ENCODE results near the gene CDC20. TPM values are rescaled to one million over a fixed set of nuclear protein-coding genes. Genes with fewer than 3 reads are reported as not detected.

The CDC20 gene
- polyA plus RNA-seq, 3 donors, result 0.08 to 0.10 TPM; not detected in 1

- DNase-seq, result peak; percentile 94 to 98 (median 96)
- peaks cover 0 to 1% (median 0%) of the 10 kb centered on the region in 7 donors for H3K9me3 Mint-ChIP-seq
- peaks cover 38 to 39% of the 10 kb centered on the region in 2 donors for H3K36me3 Mint-ChIP-seq
- Histone ChIP-seq H3K27me3 (ENCODE audit: control insufficient read depth in 2 of 2, insufficient read depth in 2 of 2, low read length in 2 of 2) (no peaks in the 10 kb centered on the region), H3K4me1 (ENCODE audit: control insufficient read depth in 1 of 2, insufficient read depth in 2 of 2, low read length in 2 of 2) (peaks cover 18 to 30% of the 10 kb centered on the region in 2 donors), H3K9ac (ENCODE audit: insufficient read depth, low read length, poor library complexity, severe bottlenecking) (peak within 1 kb of the TSS; percentile 79), H2AFZ (ENCODE audit: insufficient read depth, low read depth, low read length, poor library complexity, severe bottlenecking) (peak within 1 kb of the TSS; percentile 88), H3K27ac (ENCODE audit: low read depth in 1 of 2, low read length in 2 of 2) (peak within 1 kb of the TSS; percentile 24 to 88), H3K36me3 (replicated peaks in 1 of 2; ENCODE audit: control insufficient read depth in 1 of 2, insufficient read depth in 2 of 2, low read length in 2 of 2) (peaks cover 34 to 53% of the 10 kb centered on the region in 2 donors), H3K9me3 (replicated peaks in 1 of 2; ENCODE audit: control insufficient read depth in 1 of 2, insufficient read depth in 1 of 2, low read length in 2 of 2) (no peaks in the 10 kb centered on the region), H3K79me2 (ENCODE audit: insufficient read depth, low read length) (peaks cover 71% of the 10 kb centered on the region), H3K4me3 (replicated peaks in 1 of 3; ENCODE audit: low read depth in 2 of 3, low read length in 3 of 3) (peak within 1 kb of the TSS; percentile 54 to 94 (median 78)), H3K4me2 (replicated peaks; ENCODE audit: extremely low read depth, low read length, poor library complexity, severe bottlenecking) (peak within 1 kb of the TSS; percentile 87), H4K20me1 (ENCODE audit: insufficient read depth, low read length) (peaks cover 31% of the 10 kb centered on the region)
- WGBS (ENCODE audit: insufficient coverage), result under 1% methylated on average over 59 of the region's 65 CpGs
- H3K27me3 Mint-ChIP-seq (ENCODE audit: low read depth in 3 of 3), result no peaks in the 10 kb centered on the region
- peak within 1 kb of the TSS; percentile 100 for H3K4me3 Mint-ChIP-seq
- intact Hi-C loops (cut with micrococcal nuclease), result loop anchor here (2.0 to 10.0 kb wide), 5 partner anchors 21 to 255 kb away; partner anchors contain the start of genes CDC20 (in 1 of the 2) and ELOVL1 (in 1 of the 2)
- no peak for TF ChIP-seq CTCF (IDR thresholded peaks at IDR 0.05)
- H3K27ac Mint-ChIP-seq, result peak within 1 kb of the TSS; percentile 97 to 100 (median 98)
- H3K4me1 Mint-ChIP-seq, result peaks cover 26% of the 10 kb centered on the region
Measured at GRCh38 chr1:43389326-43390313, 30.8 kb downstream of the CDC20 start, which contains the start of the genes MED8 and SZT2. Gene MED8 (minus strand): TSS chr1:43389800. CDS start chr1:43389764, 36 bp downstream. Gene SZT2 (plus strand): TSS chr1:43389899. CDS start chr1:43389969, 70 bp downstream.

DNA sequence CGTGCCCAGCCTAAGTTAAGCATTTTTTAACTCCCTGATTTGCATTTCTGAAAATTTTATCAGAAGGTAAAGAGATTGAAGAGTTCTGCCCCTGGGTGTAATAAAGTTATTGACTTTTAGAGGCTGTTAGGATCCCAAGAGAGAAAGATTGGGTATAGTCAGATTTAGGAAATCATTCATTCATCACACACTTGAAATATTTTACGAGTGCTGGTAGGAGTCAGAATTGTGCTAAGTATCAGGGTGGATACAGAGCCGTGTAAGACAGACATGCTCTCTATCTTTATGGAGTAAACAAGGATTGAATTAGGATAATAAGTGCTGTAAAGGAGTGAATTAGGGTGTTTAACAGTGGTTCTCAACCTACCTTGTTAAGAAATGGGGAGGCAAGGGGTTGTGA lies 33.9 kb downstream of the CDC20 start:
- Histone ChIP-seq H3K4me1 (ENCODE audit: control insufficient read depth in 1 of 2, insufficient read depth in 2 of 2, low read length in 2 of 2) (peaks cover 18 to 30% of the 10 kb centered on the region in 2 donors), H3K9me3 (replicated peaks in 1 of 2; ENCODE audit: control insufficient read depth in 1 of 2, insufficient read depth in 1 of 2, low read length in 2 of 2) (no peaks in the 10 kb centered on the region), H3K36me3 (replicated peaks in 1 of 2; ENCODE audit: control insufficient read depth in 1 of 2, insufficient read depth in 2 of 2, low read length in 2 of 2) (peaks cover 16 to 48% of the 10 kb centered on the region in 2 donors), H3K27ac (ENCODE audit: low read depth in 1 of 2, low read length in 2 of 2) (no peak overlapping the region), H3K79me2 (ENCODE audit: insufficient read depth, low read length) (peaks cover 77% of the 10 kb centered on the region), H3K4me2 (replicated peaks; ENCODE audit: extremely low read depth, low read length, poor library complexity, severe bottlenecking) (no peak overlapping the region), H2AFZ (ENCODE audit: insufficient read depth, low read depth, low read length, poor library complexity, severe bottlenecking) (no peak overlapping the region), H3K27me3 (ENCODE audit: control insufficient read depth in 2 of 2, insufficient read depth in 2 of 2, low read length in 2 of 2) (no peaks in the 10 kb centered on the region), H3K4me3 (replicated peaks in 1 of 3; ENCODE audit: low read depth in 2 of 3, low read length in 3 of 3) (no peak overlapping the region), H3K9ac (ENCODE audit: insufficient read depth, low read length, poor library complexity, severe bottlenecking) (no peak overlapping the region), H4K20me1 (ENCODE audit: insufficient read depth, low read length) (peaks cover 38% of the 10 kb centered on the region)
- H3K4me3 Mint-ChIP-seq, result no peak overlapping the region
- DNase-seq, result no peak
- peak overlapping the region in 1 of 7 donors; percentile 17 for H3K27ac Mint-ChIP-seq
- H3K36me3 Mint-ChIP-seq, result peaks cover 26 to 33% of the 10 kb centered on the region in 2 donors
- intact Hi-C loops (cut with micrococcal nuclease), result loop anchor here in 1 of 2 donors (5.0 kb wide), 1 partner anchor 35 kb away; the partner anchor contains the start of gene CDC20
- H3K27me3 Mint-ChIP-seq (ENCODE audit: low read depth in 3 of 3), result no peaks in the 10 kb centered on the region
- no CpG with 5 or more reads among the region's 3 CpGs for WGBS (ENCODE audit: insufficient coverage)
- peaks cover 0 to 2% (median 0%) of the 10 kb centered on the region in 7 donors for H3K9me3 Mint-ChIP-seq
- peaks cover 26% of the 10 kb centered on the region for H3K4me1 Mint-ChIP-seq
- TF ChIP-seq CTCF (IDR thresholded peaks at IDR 0.05), result no peak
